NCI-H82 treated with DMSO at 0.1 percent for 48 hours (cell line): Measurements from ENCODE around the gene PASK.

ENCODE experiments used
- DNase-seq: peaks from one replicate; lab custom pipeline; 2025; ENCODE audit not compliant: unreplicated experiment; lab: John Stamatoyannopoulos, UW

The PASK gene

GRCh38 chr2:241128266-241128665 lies 21.0 kb downstream of the PASK start:
- no peak for DNase-seq

DNA sequence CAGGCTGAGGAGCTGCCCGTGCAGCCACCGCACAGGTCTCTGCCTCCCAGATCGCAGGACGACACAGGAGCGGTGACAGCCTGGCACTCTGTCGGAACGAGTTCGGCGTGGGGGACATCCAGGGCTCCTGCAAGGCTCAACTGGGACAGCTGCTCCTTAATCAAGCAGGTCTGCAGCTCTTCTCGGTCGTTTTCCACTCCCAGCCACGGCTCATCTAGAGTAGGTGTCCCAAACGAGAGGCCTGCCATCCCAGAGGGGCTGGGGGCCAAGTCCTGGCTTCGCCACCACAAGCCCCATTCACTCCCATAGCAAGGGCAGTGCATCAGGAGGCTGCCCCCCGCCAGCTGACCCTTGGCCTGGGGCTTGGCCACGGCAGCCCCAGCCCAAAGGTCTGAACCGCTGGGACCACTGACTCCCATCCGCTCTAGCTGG lies 22.5 kb downstream of the PASK start:
- DNase-seq, result no peak

GRCh38 chr2:241126201-241126611 lies 23.1 kb downstream of the PASK start:
- DNase-seq, result no peak

- DNase-seq, result no peak
These were observed 23.6 kb downstream of the PASK start for GRCh38 chr2:241125626-241126025.

GRCh38 chr2:241123816-241124536 lies 25.3 kb downstream of the PASK start:
- no peak for DNase-seq

GRCh38 chr2:241122376-241123002 lies 26.8 kb downstream of the PASK start:
- DNase-seq, result no peak

GRCh38 chr2:241121008-241121407 lies 28.3 kb downstream of the PASK start:
- no peak for DNase-seq

DNA sequence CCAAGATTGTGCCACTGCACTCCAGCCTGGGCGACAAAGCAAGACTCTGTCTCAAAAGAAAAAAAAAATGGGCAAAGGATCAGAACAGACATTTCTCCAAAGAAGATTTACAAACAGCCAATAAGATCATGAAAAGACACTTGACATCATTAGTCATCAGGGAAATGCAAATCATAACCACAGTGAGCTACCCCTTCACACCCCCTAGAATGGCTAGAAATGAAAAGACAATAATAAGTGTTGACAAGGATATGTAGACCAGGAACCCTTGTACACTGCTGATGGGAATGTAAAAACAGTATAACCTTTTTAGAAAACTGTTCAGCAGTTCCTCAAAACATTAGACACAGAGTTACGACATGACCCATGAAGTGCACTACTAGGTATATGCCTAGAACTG lies 28.8 kb downstream of the PASK start:
- DNase-seq, result no peak

DNA sequence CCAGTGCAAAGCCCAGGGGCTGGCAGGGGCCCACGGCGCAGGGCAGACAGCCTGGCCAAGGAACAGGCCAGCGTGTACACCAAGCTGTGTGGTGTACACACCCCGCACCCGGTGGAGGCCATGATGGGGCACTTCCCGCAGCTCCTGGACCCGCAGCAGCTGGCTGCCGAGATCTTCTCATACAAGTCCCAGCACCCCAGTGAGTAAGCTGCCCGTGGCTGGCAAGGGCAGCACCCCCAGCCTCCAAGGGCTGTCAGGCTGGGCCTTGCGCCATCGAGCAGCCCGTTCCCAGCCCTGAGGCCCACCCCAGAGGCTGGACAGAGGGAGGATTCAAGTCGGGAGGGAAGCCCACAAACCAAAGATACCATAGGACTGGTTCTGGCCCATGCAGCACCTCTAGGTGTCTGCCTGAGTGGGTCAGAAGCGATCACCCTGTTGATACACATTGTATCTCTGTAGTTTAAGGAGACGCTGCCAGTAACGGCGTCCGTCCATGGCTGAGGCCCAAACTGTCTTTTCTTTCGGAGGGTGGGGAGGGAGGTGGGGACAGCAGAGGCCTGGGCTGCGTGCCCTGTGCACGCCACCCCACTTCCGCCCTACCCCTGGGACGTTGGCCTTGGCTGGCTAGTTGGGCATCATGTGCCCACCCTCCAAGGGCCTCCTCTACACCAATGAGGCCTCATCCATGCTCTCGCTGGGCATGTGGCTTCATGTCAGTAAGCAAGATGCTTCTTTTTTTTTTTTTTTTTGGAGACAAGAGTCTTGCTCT lies 30.4 kb downstream of the PASK start:
- no peak for DNase-seq

- no peak for DNase-seq
These were observed 32.4 kb downstream of the PASK start for GRCh38 chr2:241116606-241117560.

GRCh38 chr2:241115361-241115760 lies 33.9 kb downstream of the PASK start:
- DNase-seq, result no peak

- no peak for DNase-seq
These were observed 34.4 kb downstream of the PASK start for GRCh38 chr2:241114836-241115235.

DNA sequence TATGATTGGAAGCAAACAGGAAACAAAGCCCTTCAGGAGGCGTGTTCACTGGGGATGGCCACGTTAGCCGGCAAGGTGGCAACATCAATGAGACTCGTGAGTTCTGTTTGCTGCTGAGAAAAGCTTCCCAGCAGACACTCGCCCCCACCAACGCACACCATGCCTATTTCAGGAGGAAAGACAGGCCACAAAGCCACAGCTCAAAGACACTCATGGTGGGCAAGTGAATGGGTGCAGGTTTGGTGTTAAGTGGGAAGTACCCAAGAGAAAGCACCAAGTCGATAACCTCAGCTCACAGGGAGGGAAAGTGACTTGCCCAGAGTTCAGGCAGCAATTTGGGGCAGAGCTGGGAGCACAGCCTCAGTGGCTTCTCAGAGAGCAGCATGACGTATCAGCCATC lies 36.7 kb downstream of the PASK start:
- DNase-seq, result no peak

DNA sequence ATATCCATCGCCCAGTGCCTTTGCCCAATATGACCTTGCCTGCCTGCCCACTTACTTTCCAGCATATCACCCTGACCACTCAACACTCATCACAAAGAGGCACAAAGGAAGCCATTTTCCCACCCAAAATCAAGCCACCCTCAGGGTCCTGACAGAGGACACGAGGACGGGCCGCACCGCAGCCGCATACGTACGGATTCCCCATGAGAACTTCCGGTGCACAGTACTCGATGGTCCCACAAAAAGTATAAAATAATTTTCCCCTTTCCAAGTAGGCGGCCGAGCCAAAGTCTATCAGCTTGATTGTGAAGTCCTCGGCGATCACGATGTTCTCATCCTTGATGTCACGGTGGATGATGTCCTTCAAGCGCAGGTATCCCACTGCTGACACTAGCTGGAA lies 37.2 kb downstream of the PASK start:
- DNase-seq, result no peak

DNA sequence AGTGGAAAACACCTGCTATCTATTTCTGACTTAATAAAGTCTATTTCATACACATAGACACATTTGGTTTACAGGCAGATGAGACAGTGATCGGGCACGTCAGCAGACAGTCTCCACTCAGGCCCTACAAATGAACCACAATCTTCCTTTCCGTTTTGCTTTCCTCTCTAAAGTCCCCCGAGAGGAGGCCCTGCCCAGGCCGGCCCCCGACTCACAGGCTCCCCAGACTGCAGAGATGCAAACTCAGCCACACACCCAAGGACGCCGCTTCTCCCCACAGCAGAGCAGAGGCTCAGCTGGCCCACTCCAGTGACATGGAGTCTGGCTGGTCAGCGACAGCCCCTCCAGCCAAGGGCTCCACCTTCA lies 37.8 kb downstream of the PASK start:
- no peak for DNase-seq

GRCh38 chr2:241110607-241111439 lies 38.4 kb downstream of the PASK start:
- no peak for DNase-seq

- no peak for DNase-seq
These were observed 39.1 kb downstream of the PASK start for GRCh38 chr2:241110089-241110606.

- no peak for DNase-seq
These were observed 39.8 kb downstream of the PASK start for GRCh38 chr2:241109210-241110088.
